IPS-18c (cell line): ENCODE results near the gene ZFPL1.

ENCODE experiments used
- H3K4me3 ChIP-seq: 2 replicates; pipeline ENCODE4 v1.7.0; 2013; ENCODE audit warnings: low read depth, mild to moderate bottlenecking, low read length, moderate library complexity; ENCODE audit not compliant: insufficient read depth
- H3K9me3 ChIP-seq: one replicate; pipeline ENCODE4 v1.6.1; 2013; ENCODE audit warnings: mild to moderate bottlenecking, low read length, moderate library complexity; ENCODE audit not compliant: control insufficient read depth, insufficient read depth

Gene ZFPL1

DNA sequence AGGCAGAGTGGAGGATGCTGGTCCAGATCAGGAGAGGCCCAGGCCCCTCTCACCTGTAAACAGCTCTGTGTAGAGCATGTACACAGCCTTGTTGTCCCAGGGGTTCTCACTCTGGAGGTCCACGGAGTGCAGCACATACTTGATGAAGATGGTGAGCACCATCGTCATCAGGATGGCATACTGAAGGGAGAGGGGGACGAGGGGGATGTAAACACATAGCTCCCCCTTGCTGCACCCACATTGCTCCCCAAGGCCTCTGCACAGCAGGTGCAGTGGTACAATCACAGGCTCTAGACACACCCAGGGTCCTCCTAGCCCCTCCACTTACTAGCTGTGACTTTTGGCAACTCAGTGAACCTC lies 47.4 kb downstream of the ZFPL1 start:
- no peak overlapping the region for H3K4me3 ChIP-seq

DNA sequence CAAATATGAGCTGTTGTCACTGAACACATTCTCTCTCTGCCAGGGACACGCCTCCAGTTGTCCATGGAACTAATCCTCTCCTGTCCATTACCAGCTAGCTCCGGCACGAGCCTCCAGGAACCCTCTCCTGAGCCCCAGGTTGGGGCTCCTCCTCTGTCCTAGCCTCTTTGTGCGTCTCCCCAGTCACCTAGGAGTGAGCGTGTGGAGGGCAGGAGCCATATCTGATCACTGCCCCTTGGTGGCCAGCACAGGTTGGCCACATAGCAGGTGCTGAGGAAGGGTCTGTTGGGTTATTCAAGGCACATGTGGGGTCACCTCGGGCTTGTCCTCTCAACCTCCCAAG lies 47.8 kb downstream of the ZFPL1 start:
- H3K4me3 ChIP-seq = no peak overlapping the region
- H3K9me3 ChIP-seq = peaks cover 2% of the 10 kb centered on the region

More for the DNA sequence above, 47.4 kb downstream of the ZFPL1 start:
- H3K9me3 ChIP-seq = peaks cover 2% of the 10 kb centered on the region

DNA sequence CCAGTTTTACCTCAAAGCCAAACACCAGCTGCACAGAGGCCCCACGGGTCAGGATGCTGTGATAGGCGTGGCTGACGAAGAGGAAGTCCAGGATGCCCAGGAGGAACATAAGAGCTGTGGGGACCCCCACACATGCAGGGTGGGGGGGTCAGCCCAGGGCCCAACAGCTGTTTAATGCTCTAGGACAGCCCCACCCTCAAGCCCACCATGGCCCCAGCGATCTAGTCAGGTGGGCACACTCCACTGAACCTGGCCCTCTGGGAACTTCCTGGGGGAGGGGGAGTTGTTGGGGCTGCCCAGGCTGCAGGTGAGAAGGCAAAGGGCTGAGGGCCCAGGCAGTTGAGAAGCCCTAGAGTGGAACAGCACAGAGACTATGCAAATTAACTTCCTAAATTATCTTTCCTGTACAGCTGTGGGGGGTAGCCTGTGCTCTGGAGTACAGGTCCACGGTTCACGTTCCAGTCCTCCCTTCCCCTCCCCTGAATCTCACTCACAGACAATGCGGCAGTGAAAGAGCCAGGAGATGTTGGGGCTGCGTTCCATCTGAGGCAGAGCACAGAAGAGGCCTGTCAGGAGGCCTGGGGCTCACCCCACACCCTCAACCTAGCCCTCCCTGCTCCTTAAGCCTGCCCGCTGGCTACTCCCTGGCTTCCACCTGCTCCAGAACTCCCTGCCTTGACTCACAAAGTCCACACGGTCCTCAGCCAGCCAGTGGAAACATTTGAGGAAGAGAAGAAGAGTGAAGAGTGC lies 48.4 kb downstream of the ZFPL1 start:
- H3K9me3 ChIP-seq = peaks cover 2% of the 10 kb centered on the region
- H3K4me3 ChIP-seq = no peak overlapping the region

DNA sequence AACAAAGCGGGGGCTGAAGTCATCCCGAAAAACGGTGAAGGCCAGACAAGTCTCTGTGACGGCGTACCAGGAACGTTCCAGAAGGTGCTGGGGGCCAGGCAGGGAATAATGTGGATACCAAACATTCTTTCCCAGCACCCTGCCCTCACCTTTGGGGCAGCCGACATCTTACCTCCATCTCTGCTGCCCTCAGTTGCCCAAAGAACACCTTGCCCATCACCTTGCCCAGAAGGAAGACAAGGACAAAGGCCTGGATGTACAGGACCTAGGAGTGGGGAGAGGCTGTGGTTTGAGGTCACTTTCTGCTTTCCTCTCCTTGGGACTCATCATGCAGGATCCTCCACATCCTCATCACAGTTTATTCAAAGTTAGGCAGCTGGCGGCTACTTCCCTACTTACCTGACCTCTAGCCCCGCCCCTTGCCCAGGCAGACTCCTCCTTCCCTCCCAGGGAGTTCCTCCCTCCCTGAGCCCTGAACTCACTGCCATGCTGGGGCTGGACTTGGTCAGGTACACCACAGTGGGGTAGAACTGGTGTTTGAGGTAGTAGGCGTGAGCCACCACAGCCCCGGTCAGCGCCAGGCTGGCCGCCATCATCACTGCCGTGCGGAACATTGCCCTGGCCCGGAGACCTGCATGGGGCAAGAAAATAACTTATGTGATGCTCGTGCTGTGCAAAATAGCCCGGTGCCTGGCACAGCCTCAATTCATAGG lies 49.1 kb downstream of the ZFPL1 start:
- H3K4me3 ChIP-seq = peak overlapping the region; percentile 96
- H3K9me3 ChIP-seq = peaks cover 2% of the 10 kb centered on the region

- peak overlapping the region; percentile 96 for H3K4me3 ChIP-seq
- H3K9me3 ChIP-seq = peaks cover 2% of the 10 kb centered on the region
Observed at GRCh38 chr11:65133724-65134123, 49.7 kb downstream of the ZFPL1 start.

DNA sequence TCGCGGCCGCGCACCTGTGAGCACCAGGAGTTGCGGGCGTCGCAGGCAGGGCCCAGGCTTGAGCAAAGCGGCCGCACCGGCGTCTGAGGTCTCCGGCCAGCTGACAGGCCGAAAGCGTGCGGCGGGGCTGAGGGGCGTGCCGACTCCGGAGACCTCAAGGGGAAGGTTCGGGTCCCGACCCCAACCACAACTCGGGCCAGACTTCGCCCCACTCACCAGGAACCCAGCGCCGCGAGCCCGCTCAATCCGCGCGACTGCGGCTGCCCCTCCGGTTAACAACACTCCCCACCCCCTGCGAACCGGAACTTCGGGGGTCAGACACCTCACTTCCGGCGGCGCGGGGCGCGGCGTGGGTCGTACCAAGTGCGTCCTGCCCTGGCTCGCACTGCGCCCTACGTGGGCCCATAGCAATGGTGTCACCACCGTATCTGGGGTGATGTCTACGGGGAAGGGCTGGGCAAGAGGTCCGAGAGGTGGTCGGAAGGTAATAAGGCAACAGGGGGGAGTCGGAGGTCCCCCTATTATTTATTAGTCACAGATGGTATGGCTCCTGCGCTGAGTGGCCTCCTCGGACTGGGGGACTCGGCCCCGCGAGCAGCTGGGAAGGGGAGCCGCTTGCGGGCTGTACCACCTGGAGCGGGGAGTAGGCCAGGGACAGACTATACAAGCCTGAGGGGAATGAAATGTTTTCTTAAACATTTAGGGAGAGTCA lies 50.4 kb downstream of the ZFPL1 start, which contains the start of gene SYVN1:
Gene SYVN1 (minus strand): TSS at position 280 of the 712 bp plus-strand sequence. CDS start 918 bp downstream, outside the sequence.
- peaks cover 2% of the 10 kb centered on the region for H3K9me3 ChIP-seq
- peak within 1 kb of the TSS; percentile 96 for H3K4me3 ChIP-seq

DNA sequence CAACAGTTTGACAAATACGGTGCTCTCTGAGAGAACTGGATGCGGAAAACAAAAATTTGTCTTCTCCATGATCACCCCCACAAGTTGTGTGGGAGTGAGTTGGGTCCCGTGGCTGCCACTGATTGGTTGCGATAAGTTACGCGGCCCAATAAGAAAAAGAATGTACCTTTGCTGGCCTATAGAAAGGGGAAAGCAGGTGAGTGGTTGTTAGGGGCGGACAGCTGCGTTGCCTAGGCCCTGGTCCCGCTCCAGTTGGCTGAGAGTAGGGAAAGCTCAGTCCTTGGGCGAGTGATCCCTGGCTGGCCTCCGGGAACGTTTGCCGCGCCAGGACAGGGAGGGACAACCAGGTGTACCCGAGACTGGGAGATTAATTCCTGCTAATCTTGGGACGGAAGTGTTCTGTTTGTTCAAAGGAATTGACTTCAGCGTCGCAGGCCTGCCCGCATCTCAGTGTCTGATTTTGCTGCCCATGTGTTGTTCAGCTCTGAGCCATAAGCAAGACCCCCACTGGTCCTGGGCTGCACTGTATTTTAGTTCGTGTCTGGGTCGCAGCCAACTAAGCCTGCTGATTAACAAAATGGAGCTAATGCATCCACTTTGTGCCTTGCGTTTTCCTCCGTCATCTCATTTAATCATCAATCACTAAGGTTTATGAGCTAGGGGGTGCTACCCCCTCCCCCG lies 51.1 kb downstream of the ZFPL1 start:
- Histone ChIP-seq H3K4me3 (peak overlapping the region; percentile 96), H3K9me3 (peaks cover 2% of the 10 kb centered on the region)

GRCh38 chr11:65135633-65136145 lies 51.7 kb downstream of the ZFPL1 start:
- H3K4me3 ChIP-seq = peak overlapping the region; percentile 96
- peaks cover 2% of the 10 kb centered on the region for H3K9me3 ChIP-seq

DNA sequence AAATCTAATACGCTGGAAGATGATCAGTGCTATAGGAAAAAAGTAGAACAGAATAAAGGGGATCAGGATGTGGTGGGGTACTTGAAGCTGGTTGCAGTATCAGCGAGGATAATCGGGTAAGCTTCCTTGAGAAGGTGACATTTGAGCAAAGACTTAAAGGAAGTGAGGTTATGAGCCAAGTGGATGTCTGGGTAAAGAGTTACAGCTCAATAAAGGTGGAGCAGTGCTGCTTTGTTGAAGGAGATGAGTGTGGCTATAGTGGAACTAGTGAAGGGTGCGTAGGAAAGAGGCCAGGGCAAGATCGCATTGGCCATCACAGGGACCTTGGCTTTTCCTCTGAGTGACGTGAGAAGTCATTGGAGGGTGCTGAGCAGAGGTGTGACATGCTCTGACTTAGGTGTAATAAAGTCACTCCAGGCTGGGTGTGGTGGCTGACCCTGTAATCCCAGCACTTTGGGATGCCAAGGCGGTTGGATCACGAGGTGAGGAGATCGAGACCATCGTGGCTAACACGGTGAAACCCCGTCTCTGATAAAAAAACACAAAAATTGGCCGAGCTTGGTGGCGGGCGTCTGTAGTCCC lies 52.6 kb downstream of the ZFPL1 start:
- Histone ChIP-seq H3K4me3 (no peak overlapping the region), H3K9me3 (no peaks in the 10 kb centered on the region)
